GM12873 (cell line): Measurements from ENCODE around the gene FKBP1B.

ENCODE experiments used
- TF ChIP-seq, protein P1 (sequence below): IDR thresholded peaks from 2 replicates; pipeline ENCODE4 v1.5.1; 2012; ENCODE audit warnings: low read depth, mild to moderate bottlenecking, moderate library complexity, low read length, control low read depth; ENCODE audit not compliant: insufficient read depth; ENCODE audit errors: missing control alignments

The FKBP1B gene

GRCh38 chr2:24076849-24077534, 27.5 kb downstream of the FKBP1B start:
- TF ChIP-seq, protein P1, sequence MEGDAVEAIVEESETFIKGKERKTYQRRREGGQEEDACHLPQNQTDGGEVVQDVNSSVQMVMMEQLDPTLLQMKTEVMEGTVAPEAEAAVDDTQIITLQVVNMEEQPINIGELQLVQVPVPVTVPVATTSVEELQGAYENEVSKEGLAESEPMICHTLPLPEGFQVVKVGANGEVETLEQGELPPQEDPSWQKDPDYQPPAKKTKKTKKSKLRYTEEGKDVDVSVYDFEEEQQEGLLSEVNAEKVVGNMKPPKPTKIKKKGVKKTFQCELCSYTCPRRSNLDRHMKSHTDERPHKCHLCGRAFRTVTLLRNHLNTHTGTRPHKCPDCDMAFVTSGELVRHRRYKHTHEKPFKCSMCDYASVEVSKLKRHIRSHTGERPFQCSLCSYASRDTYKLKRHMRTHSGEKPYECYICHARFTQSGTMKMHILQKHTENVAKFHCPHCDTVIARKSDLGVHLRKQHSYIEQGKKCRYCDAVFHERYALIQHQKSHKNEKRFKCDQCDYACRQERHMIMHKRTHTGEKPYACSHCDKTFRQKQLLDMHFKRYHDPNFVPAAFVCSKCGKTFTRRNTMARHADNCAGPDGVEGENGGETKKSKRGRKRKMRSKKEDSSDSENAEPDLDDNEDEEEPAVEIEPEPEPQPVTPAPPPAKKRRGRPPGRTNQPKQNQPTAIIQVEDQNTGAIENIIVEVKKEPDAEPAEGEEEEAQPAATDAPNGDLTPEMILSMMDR: no peak

GRCh38 chr2:24077535-24077877, 28.0 kb downstream of the FKBP1B start:
- TF ChIP-seq, protein P1: no peak

- TF ChIP-seq, protein P1: no peak
Observed at GRCh38 chr2:24077879-24078278, 28.3 kb downstream of the FKBP1B start.

DNA sequence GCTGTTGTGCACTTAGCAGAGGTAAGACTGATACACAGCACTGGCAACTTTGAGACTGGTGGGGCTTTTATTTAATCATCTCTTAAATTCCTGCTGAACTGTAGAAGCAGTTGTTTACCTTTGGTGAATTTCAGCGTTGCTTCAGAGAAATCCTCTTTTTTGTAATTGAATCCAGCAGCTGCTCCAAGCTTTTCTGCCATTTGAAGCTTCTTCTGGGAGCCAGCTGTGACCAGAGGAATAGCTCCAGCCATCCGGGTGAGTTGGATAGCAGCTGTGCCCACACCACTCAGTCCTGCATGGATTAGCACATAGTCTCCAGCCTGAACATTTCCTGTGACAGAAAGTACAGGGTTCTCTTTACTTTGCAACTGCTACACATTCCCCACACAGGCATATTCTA, 31.2 kb downstream of the FKBP1B start:
- TF ChIP-seq, protein P1: no peak

DNA sequence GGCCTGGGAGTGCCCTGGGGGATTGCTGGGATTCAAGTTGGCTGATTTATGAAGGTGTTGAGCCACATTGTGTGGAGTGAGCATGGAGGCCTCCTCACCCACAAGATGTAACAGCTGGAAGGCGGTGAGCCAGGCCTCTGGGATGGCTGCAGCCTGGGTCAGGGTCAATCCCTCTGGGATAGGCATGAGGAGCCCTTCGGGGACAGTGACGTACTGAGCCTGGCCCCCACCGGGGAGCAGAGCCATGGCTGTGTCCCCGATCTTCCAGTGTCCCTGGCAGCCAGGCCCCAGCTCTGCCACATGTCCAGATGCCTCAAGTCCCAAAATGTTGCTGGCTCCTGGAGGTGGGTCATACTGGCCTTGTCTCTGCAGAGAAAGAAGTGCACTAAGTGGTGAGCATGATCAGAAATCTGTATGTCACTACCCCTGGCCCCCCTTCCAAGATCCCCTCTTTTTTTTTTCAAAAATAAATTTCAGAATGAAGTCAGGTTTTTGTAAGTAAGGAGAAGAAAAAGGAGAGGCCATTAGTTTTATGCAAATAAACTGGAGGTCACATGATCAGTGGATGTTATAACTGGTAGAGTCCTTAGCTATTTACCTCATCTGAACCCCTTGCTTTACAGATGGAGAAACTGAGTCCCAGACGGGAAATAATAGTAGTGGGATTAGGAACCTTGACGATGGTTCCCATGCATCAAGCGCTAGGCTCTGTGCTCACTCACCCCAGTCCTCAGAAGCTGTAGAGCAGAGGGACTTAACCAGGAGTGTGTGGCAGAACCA, 33.4 kb downstream of the FKBP1B start:
- TF ChIP-seq, protein P1: no peak

DNA sequence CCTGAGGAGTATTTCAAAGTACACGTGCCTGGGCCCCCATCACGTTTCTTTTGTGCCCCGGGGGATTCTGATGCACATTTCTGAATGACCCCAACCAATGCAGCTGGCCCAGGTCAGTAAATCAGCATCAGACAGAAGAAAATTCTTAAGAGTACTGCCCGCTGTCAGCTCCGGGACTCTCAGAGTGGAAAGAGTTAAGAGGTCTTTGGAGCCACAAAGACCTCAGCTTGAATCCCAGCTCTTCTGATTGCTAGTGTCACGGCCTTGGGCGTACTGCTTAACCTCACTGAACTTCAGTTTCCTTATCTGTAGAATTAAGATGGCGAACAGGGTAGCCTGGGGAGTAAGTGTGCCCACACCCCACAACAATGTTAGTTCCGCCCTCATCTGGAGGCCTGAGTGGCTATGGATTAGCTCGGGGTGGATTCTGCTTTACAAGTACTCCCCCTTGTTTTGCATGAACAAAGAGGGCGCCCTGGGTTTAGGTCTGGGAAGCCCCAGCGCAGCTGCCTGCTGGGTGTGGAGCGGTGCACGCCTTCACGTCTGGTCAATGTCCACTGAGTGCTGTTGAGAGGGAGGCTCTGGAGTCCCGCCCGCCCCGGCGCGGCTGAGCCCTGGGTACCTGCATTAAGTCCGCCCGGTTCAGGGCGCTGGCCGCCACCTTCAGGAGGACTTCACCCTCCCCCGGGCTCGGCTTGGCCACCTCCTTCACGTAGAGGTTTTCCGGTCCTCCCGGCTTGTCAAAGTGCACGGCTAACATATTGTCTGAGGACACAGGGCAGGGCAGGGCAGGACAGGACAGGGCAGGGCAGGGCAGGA, 34.2 kb downstream of the FKBP1B start:
- TF ChIP-seq, protein P1: no peak

DNA sequence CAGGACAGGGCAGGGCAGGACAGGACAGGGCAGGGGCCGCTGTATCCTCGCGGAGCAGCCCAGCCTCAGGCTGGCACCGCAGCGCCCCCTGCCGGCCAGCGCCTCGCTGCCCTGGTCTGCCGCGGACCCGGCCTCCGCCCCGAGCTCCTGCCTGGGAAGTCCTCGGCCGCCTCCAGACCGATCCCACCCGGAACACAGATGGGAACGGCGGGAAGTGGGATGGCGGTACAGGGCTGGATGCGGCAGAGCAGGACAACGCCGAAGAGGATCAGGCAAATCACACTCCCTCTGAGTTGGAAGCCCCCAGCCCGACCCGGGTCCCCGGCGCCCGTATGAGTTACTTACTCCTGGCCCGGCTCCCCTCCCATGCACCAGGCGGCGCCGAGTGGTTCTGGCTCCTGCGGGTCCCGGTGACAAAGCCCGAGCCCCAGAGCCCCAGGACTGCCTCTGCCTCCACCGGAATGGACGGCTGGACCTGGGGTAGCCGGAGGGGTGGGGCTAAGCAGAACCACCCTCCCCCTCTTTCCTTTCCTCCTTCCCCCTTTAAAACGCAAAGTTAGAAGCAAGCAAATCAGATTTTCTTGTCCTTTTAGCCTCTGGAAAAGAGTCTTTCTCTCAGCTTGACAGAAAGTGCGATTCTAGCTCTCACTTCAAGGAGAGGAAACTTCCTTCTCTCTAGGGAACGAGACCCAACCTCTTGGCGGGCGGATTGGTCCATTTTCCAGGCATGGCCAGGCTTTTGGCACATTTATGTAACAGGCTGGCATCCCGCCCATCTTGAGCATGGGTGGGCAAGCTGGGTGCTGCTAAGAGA, 35.1 kb downstream of the FKBP1B start, which contains the start of gene TP53I3:
Gene TP53I3 (minus strand): TSS at position 449 of the 814 bp plus-strand sequence. CDS start 508 bp downstream, outside the sequence.
- TF ChIP-seq, protein P1: peak; percentile 88
